HFF-Myc (cell line): ENCODE measurements around the gene ABCB9.

Experiments
- DNase-seq: peaks from one replicate; pipeline ENCODE4 v3.0.0-alpha.2; 2011; ENCODE audit warnings: low read depth; ENCODE audit errors: extremely low read depth
- H3K4me3 ChIP-seq: replicated peaks from 2 replicates; pipeline ENCODE4 v1.5.1; 2011; ENCODE audit warnings: low read depth, mild to moderate bottlenecking, control low read depth, low read length
- TF ChIP-seq, protein P1 (sequence below): IDR thresholded peaks from 2 replicates; pipeline ENCODE4 v1.5.1; 2012; ENCODE audit warnings: mild to moderate bottlenecking, low read depth, low read length, control low read depth; ENCODE audit errors: missing control alignments

Gene ABCB9

DNA sequence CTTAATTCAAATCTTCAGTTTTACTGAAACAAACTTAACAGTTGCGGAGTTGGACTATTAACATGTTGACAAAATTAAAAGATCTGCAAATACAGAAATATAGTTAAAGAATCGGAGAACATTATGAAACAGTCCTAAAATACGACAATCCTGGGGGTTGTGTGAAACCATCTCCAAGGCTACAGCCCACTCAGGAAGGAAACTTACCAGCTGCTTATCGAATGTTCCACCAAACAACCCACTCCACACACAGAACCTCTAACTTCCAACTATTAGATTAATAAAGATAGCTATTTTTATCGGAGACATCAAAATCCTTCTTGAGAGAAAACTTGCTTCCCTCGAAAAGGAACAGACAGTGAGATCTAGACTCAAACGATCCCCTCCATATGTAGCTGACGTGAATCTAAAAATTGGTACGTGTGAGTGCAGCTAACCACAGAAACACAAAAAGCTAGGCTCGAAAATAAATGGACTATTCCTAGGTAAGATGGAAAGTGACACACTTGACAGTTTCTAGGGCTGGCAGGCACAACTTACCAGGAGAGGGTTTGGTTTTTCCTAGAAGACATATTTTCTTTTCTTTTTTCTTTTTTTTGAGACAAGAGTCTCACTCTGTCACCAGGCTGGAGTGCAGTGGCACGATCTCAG, 83.2 kb downstream of the ABCB9 start:
- TF ChIP-seq, protein P1, sequence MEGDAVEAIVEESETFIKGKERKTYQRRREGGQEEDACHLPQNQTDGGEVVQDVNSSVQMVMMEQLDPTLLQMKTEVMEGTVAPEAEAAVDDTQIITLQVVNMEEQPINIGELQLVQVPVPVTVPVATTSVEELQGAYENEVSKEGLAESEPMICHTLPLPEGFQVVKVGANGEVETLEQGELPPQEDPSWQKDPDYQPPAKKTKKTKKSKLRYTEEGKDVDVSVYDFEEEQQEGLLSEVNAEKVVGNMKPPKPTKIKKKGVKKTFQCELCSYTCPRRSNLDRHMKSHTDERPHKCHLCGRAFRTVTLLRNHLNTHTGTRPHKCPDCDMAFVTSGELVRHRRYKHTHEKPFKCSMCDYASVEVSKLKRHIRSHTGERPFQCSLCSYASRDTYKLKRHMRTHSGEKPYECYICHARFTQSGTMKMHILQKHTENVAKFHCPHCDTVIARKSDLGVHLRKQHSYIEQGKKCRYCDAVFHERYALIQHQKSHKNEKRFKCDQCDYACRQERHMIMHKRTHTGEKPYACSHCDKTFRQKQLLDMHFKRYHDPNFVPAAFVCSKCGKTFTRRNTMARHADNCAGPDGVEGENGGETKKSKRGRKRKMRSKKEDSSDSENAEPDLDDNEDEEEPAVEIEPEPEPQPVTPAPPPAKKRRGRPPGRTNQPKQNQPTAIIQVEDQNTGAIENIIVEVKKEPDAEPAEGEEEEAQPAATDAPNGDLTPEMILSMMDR: no peak
- DNase-seq: no peak
- H3K4me3 ChIP-seq: no peak overlapping the region

DNA sequence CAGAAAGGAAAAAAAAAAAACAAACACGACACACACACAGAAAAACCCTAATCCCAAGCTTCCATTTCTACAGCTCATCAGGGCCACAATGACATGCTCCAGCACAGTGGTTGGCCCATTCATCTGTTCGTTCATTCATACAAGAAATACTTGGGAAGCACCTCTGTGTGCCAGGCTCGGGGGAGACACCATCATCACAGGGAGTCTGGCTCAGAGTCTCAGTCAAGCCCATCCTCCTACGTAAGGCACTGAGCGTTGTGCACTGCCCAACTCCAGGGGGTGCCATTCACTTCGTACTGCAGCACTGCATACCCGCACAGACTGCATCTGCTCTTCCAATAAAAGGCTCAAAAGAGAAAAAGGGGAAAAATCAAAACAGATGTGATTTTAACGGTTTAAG, 85.6 kb downstream of the ABCB9 start:
- TF ChIP-seq, protein P1: peak; percentile 69
- H3K4me3 ChIP-seq: no peak overlapping the region
- no peak for DNase-seq

DNA sequence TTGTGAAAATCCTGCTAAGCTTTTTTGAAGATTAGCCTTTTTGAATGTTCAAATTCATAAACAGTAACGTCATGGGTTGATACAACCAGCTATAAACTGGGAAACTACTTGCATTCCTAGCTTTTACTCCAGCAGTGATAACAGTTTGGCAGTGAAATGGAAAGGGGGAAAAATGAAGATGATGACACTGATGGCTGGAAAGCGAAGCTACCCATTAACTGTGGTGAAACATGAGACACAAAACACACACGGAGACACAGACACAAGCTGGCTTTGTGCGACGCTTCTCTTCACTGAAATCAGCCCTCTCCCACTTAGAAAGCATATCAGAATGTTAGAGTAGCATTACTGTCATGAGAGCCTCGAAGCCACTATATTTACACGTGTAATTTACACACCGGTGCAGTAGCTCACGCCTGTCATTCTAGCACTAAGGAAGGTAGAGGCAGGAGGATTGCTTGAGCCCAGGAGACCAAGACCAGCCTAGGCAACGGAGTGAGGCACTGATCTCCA, 86.1 kb downstream of the ABCB9 start:
- no peak overlapping the region for H3K4me3 ChIP-seq
- TF ChIP-seq, protein P1: no peak
- no peak for DNase-seq
